Hepatocyte (in vitro differentiated cells): ENCODE data around the gene ACSM3.

Experiments used
- EZH2phosphoT487 ChIP-seq: fragments of 200-600 bp; sonication (generic); IDR thresholded peaks from one replicate; pipeline ENCODE4 v1.6.1; 2018; ENCODE audit warnings: antibody characterized with exemption, mild to moderate bottlenecking, low read depth, moderate library complexity; ENCODE audit not compliant: unreplicated experiment, severe bottlenecking
- TF ChIP-seq, protein P1 (sequence below): fragments of 200-600 bp; sonication (generic); IDR thresholded peaks from 2 replicates; pipeline ENCODE4 v1.5.1; 2016; ENCODE audit warnings: antibody characterized with exemption, mild to moderate bottlenecking; ENCODE audit not compliant: poor library complexity

DNA sequence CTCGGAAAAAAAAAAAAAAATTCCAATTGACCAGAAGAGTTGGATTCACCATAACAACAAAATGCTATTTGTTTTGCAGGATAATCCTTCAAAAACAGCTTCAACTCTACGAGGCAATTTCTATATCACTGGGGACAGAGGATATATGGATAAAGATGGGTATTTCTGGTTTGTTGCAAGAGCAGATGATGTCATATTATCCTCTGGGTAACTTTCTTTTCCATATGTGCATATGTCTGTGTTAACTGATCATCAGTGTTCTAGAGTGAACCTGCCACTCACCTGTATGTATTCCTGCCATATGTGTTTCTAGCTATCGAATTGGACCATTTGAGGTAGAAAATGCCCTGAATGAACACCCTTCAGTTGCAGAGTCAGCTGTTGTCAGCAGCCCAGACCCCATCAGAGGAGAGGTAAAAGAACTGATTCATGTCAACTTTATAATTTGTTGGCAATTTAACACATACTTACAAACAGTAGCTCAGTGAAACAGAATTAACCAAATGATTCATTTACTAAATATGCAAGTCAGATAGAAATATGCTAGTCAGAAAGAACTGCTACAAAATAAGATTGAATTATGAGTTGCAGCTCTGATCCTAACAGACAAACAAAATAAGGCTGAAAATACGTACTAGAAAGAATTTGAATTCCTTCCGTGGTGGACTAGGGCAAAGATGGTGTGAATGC is 28.3 kb downstream of the ACSM3 start:
- TF ChIP-seq, protein P1, sequence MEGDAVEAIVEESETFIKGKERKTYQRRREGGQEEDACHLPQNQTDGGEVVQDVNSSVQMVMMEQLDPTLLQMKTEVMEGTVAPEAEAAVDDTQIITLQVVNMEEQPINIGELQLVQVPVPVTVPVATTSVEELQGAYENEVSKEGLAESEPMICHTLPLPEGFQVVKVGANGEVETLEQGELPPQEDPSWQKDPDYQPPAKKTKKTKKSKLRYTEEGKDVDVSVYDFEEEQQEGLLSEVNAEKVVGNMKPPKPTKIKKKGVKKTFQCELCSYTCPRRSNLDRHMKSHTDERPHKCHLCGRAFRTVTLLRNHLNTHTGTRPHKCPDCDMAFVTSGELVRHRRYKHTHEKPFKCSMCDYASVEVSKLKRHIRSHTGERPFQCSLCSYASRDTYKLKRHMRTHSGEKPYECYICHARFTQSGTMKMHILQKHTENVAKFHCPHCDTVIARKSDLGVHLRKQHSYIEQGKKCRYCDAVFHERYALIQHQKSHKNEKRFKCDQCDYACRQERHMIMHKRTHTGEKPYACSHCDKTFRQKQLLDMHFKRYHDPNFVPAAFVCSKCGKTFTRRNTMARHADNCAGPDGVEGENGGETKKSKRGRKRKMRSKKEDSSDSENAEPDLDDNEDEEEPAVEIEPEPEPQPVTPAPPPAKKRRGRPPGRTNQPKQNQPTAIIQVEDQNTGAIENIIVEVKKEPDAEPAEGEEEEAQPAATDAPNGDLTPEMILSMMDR = no peak
- TF ChIP-seq EZH2phosphoT487 = no peak
